Inflammatory macrophage treated with lipopolysaccharide for 4 hours (primary cell): ENCODE results near the gene IGF1R.
"Not testable (repeated sequence)": the region's sequence is repeated elsewhere in the genome, so short reads cannot be mapped to it uniquely, and the experiment has no call there.

Experiments
- DNase-seq: peaks from one replicate; pipeline ENCODE4 v3.0.0-alpha.2; 2020

The IGF1R gene

DNA sequence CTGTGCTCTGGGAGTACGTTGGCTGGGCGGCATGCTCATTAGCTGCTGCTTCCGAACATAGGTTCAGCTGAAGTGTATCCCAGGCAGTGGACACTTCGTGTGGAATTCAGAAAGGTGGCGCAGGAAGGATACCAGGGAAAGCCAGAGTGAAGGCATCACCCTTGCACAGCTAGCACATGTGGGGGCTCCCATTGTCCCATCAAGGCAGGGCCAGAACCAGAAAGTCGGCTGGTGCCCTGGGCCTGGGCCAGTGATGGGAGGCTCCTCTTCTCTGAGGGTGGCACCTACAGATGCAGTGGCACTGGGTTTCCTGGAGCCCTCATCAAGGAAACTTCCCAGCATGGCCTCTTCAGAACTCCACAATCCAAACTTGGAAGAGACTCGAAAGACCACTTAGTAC is 302.7 kb downstream of the IGF1R start:
- DNase-seq = no peak

DNA sequence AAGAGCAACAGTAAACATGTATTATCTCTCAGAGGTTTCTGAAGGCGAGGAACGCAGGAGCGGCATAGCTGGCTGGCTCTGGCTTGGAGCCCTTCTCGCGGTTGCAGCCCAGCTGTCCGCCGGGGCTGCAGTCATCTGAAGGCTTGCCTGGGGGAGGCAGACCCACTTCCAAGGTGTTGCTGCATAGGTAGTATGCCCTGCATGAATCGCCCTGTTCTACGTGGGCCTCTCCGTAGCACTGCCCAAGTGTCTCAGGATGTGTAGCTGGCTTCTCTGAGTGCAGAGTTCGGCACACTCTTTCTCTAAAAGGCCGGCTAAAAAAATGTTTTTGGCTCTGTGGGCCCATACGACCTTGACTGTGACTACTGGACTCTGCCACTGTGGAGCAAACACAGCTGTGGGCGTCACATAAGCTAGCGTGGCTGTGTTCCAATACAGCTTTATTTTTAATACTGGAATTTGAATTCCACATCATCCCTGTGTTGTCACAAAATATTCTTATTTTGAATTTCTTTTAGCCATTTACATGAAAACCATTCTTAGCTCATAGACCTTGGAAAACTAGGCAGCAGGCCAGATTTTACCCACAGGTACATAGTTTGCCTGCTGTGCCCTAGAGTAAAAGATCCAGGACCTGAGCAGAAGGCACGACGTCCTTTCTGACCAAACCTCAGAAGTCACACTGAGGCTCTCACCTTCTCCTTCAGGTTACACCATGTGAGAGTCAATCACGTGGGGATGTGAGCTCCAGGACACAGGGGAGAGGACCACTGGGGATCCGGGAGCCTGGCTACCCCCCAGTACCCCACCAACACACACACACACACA is 303.4 kb downstream of the IGF1R start:
- DNase-seq = no peak

DNA sequence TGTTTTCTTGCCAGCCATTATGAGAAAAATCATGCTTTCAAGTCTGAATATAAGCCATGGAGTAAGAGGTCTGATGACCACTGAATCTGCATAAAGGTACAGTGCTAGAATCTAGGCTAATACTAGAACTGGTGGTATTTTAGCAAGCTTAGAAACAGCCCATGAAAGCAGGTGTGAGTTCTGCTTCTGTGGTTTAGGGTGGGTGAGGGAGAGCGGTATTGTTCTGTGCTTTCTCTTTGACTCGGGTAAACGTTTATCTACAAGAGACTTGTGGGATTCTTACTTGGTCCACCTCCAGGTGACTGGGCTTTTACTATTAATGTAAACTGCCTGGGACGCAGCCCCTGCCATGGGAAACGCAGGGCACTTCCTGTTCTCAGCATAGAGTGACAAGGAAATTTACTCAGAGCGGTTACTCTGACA is 304.1 kb downstream of the IGF1R start:
- DNase-seq = no peak

DNA sequence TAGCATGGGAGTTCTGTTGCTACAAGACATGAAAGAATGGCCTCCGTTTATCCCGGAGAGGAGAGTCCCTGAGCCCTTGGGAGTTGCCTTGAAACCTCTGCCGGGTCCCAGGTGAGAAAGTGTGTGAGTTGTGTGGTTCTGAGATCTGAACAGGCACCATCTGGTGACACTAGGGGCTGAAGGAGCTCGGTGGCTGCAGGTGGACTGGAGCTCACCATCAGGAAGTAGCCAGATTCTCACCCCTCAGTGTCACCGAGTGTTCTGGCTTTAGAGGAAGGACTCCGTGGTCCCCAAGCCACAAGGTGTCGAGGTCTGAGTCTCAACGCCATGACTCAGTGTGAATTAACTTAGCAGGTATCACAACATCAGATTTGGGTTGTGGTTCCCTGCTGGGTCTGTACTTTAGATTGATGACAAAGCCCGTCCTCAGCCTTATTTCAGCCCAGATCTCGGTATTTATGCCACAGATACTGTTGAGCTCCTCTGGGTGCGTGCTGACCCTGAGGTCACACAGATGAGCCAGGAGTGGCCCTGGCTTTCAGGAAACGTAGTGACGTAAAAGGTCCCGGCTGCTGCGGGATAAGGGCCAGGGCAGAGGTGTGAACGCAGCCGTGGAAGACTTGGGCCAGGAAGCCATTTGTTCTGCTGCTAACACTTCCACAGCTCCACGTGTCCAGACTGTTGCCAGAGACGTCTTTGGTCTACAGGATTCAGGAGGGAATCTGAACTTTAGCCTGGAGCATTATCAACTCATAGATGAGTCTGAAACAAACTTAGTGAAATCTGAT is 304.9 kb downstream of the IGF1R start:
- no peak for DNase-seq

DNA sequence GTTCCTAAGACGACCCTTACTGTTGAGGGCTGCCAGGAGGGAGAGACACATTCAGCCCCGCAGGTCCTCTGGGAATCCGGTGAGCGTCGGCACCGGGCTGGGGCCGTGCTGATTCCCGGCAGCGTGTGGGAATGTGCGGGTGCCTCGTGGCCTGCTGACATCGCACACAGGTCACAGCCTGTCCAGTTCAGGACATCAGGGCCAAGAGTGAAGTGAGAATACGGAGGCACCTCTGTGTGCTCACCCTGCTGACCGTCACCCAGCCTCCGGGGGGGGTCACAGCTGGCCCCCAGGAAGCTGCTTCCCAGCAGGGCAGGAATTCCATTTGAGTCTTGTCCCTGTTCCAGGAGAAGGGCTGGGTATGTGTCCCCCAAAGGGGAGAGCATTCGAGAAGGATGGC is 305.6 kb downstream of the IGF1R start:
- no peak for DNase-seq

DNA sequence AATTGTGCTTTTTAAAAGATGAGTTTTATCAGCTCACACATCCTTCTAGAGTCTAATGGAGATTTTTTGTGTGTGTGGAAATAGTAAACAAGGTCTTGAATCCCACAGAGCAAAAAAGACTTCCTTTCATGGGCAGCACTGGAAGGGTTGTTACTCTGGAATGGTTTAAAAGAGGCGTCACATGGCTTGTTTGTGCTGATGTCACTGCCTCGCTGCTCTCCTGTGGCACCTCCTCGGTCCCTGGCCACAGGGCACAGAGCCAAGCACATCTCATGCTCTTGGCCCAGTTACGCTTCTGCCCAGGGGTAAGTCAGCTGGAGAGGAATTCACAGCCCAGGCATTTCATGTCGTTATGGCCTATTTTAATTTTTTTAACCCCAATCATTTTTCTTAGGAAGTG is 306.1 kb downstream of the IGF1R start:
- no peak for DNase-seq

DNA sequence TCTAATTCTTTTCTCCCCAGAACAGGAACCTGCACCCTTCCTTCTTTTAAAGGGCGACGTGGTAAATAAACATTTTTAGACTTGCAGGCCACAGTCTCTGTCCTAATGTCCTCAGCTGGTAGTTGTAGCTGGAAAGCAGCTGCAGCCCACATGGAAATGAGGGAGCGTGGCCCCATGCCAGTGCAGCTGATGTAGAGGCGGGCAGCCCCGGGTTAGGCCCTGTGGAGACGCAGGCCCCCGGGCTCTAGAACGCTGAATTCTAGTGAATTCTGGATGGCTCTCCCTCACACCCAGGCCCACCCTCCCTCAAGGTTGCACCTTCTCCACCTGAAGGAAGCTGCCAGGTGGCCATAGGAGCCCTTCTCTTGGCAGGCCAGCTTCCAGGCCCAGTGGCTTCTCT is 307.0 kb downstream of the IGF1R start:
- DNase-seq = no peak

DNA sequence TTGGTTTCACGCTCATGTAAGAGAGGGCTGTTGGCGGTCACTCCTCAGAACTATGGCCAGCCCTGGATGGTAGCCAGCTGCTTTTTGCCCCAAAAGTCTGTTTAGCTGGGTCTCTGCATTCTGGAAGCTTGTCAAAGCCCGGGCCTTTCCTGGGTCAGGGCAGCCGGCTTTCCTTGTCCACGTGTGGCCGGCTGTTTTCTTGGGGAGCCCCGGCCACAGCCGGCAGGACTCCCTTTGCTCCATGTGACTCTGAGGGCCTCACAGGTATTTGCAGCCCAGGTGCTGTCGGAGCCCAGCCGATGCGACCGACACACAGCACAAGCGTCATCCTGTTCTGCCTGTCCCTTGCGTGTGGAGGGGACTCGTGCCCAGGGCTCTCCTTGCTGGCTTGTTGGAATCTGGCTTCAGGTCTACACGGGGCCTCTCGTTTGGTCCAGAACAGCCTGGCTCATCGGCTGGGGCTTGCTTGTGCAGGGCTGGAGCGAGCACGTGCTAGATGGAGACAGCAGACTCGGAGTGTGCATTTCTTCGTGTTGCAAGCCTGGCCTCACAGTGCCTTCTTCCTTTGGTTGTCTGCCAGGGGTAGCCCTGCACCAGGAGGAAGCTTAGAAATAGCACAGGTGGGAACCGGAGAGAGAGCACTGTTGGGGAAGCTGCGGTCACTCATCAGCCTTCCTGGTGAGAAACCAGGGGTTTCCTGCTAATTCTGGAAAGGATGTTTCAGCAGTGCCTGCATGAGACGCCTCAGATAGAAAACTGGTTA is 307.8 kb downstream of the IGF1R start:
- no peak for DNase-seq

DNA sequence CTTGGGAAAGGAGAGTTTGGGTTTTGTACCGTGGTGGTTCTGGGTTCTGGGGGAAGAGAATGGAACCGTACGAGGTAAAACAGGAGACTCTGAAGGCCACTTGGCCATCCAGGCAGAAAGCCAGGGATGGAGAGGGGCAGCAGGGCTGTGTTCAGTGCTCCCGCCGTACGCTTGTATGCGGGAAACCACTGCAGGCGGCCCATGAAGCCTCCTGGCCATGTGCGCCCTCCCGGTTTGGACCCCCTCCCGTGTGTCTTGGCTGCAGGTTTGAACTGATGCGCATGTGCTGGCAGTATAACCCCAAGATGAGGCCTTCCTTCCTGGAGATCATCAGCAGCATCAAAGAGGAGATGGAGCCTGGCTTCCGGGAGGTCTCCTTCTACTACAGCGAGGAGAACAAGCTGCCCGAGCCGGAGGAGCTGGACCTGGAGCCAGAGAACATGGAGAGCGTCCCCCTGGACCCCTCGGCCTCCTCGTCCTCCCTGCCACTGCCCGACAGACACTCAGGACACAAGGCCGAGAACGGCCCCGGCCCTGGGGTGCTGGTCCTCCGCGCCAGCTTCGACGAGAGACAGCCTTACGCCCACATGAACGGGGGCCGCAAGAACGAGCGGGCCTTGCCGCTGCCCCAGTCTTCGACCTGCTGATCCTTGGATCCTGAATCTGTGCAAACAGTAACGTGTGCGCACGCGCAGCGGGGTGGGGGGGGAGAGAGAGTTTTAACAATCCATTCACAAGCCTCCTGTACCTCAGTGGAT is 308.6 kb downstream of the IGF1R start:
- no peak for DNase-seq

DNA sequence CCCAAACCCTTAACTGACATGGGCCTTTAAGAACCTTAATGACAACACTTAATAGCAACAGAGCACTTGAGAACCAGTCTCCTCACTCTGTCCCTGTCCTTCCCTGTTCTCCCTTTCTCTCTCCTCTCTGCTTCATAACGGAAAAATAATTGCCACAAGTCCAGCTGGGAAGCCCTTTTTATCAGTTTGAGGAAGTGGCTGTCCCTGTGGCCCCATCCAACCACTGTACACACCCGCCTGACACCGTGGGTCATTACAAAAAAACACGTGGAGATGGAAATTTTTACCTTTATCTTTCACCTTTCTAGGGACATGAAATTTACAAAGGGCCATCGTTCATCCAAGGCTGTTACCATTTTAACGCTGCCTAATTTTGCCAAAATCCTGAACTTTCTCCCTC is 309.3 kb downstream of the IGF1R start:
- DNase-seq = no peak

DNA sequence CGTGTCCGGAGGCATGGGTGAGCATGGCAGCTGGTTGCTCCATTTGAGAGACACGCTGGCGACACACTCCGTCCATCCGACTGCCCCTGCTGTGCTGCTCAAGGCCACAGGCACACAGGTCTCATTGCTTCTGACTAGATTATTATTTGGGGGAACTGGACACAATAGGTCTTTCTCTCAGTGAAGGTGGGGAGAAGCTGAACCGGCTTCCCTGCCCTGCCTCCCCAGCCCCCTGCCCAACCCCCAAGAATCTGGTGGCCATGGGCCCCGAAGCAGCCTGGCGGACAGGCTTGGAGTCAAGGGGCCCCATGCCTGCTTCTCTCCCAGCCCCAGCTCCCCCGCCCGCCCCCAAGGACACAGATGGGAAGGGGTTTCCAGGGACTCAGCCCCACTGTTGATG is 309.7 kb downstream of the IGF1R start:
- DNase-seq = no peak

DNA sequence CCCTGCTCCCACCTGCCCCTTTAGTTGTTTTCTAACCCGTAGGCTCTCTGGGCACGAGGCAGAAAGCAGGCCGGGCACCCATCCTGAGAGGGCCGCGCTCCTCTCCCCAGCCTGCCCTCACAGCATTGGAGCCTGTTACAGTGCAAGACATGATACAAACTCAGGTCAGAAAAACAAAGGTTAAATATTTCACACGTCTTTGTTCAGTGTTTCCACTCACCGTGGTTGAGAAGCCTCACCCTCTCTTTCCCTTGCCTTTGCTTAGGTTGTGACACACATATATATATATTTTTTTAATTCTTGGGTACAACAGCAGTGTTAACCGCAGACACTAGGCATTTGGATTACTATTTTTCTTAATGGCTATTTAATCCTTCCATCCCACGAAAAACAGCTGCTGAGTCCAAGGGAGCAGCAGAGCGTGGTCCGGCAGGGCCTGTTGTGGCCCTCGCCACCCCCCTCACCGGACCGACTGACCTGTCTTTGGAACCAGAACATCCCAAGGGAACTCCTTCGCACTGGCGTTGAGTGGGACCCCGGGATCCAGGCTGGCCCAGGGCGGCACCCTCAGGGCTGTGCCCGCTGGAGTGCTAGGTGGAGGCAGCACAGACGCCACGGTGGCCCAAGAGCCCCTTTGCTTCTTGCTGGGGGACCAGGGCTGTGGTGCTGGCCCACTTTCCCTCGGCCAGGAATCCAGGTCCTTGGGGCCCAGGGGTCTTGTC is 310.7 kb downstream of the IGF1R start:
- DNase-seq = no peak

DNA sequence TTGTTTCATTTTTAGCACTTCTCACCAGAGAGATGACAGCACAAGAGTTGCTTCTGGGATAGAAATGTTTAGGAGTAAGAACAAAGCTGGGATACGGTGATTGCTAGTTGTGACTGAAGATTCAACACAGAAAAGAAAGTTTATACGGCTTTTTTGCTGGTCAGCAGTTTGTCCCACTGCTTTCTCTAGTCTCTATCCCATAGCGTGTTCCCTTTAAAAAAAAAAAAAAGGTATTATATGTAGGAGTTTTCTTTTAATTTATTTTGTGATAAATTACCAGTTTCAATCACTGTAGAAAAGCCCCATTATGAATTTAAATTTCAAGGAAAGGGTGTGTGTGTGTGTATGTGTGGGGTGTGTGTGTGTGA is 311.3 kb downstream of the IGF1R start:
- DNase-seq = no peak

DNA sequence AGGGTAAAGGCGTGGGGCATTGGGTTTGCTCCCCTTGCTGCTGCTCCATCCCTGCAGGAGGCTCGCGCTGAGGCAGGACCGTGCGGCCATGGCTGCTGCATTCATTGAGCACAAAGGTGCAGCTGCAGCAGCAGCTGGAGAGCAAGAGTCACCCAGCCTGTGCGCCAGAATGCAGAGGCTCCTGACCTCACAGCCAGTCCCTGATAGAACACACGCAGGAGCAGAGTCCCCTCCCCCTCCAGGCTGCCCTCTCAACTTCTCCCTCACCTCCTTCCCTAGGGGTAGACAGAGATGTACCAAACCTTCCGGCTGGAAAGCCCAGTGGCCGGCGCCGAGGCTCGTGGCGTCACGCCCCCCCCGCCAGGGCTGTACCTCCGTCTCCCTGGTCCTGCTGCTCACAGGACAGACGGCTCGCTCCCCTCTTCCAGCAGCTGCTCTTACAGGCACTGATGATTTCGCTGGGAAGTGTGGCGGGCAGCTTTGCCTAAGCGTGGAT is 312.3 kb downstream of the IGF1R start:
- no peak for DNase-seq

DNA sequence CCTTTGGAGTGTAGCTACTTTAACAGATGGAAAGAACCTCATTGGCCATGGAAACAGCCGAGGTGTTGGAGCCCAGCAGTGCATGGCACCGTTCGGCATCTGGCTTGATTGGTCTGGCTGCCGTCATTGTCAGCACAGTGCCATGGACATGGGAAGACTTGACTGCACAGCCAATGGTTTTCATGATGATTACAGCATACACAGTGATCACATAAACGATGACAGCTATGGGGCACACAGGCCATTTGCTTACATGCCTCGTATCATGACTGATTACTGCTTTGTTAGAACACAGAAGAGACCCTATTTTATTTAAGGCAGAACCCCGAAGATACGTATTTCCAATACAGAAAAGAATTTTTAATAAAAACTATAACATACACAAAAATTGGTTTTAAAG is 315.1 kb downstream of the IGF1R start:
- DNase-seq = no peak

DNA sequence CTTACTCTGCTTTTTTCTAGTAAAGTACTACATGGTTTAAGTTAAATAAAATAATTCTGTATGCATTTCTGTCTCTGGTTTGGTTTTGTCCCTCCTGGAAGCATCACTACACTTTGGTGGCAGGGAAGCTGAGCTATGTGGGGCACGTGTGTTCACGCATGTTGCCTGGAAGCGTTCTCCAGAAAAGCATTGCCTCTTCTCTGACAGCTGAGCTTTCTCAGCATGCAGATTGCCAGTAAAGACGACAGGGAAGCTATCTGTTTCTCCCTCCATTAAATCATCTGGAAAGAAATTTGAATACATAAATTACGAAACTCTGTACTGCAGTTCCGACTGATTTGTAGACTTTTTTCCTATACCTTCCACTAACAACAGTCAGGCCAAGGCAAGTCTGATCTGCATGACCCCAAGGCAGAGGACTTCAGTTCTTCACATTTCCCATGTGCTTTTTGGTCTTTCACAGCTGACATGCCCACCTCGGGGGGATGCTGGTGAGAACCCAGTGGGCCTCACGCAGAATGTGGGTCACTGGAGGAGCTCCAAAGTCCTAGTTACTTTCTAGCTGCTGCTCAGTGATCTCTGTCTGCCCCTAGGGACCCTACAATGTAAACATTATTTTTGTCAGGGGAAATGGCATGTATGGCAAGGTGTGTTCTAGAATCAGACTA is 316.3 kb downstream of the IGF1R start:
- DNase-seq = no peak

DNA sequence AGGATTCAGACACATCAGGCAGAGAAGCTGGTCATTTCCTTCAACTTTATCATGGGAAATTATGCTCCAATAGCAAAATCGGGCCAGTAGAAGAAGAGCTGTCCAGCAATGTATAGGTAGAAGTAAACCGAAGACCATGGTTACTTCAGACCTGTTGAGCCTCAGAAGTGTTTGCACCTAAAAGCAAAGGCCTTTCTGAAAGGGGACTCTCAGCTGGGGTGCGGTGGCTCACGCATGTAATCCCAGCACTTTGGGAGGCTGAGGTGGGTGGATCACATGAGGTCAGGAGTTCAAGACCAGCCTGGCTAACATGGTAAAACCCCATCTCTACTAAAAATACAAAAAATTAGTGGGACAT is 316.8 kb downstream of the IGF1R start:
- DNase-seq = not testable (repeated sequence)

DNA sequence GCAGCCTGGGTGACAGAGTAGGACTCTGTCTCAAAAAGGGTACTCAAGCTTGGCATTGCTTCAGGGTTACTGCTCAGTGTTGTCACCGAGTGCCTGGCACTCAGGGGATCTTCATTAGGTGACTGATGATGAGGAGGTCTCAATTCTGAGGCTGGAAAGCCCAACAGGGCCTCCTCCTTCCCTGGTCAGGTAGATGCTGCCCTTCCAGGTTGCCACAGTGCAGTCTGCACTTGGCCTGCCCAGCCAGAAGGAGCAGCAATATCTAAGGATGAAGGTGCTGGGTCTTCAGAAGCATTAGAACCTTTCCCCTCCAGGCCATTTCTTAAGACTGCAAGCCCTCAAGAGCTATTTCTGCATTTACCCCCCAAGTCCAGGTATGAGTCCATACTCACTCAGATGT is 317.3 kb downstream of the IGF1R start:
- no peak for DNase-seq

DNA sequence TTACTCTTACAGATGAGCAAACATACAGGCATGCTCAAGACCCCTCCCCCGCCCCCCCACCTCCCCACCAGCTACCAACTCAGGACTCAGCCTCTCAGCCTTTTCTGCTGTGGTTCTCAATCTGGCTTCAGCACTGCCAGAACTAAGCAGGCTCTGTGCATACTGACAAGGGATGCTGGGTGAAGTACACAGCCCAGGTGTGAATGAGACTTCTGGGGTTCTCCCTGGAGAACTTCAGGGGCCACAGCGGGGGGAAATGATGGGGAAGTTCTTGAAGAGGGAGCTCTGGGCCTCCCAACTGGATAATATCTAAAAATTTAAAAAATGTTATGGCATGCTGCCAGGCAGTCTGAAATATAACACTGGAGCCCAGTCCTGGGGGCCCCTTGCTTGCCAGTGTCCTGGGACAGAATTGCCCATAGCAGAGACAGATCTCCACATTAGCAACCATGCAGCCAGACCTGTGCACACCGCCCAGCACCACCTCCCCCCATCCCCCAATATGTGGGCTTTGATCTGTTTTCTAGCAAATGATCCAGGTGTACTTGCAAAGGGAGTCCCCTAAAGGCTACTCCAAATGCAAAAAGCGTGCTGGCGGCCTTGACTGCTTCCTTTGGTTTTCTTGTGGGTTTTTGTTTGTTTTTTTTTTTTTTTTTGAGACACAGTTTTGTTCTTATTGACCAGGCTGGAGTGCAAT is 317.9 kb downstream of the IGF1R start:
- DNase-seq = no peak

DNA sequence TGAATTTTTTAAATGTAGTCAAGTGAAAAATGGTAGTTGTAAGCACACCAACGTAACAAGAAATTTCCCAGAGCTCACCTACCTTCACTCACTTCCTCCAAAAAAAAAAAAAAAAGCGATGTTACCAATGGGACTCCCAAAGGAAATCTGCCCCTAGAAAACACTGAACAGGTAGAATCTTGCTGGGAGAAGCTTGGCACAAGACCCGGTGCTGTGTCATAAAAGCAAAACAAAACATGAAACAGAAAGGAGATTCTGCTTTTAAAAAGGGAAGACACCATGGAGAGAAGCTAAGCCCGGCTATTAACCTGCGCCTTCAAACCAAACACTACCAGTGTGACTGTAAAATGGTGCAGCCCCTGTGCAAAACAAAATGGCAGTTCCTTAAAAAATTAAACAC is 318.8 kb downstream of the IGF1R start:
- DNase-seq = no peak

DNA sequence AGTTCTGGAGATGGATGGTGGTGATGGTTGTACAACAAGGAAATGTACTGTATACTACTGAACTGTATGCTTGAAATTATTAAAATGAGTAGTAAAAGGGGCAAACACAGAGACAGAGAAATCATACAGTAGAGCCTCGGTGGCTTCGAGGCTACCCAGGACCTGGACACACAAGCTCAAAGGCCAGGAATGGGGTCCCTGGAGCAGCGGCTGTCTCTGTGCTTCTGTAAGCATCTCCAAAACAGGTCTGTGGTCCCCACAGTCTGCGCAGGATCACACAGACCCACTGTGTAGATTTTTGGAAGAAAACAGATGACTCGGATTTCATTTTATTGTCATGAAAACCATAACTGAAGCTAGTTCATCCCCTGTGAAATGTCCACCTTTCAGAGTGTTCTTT is 319.6 kb downstream of the IGF1R start:
- no peak for DNase-seq
